GM23338 (cell line): ENCODE data around the gene ZNF853. TPM values are rescaled to one million over a fixed set of nuclear protein-coding genes. Genes with fewer than 3 reads are reported as not detected.

Experiments used
- ATAC-seq: fragments of 200-7000 bp; cut with Tn5 transposase; 3 replicates; pipeline ENCODE4 v1.9.1; 2020
- DNase-seq: peaks from one replicate; pipeline ENCODE4 v3.0.0-alpha.2; 2015; ENCODE audit warnings: low spot score
- H2AFZ ChIP-seq: fragments of 200-600 bp; sonication (generic); 2 replicates; pipeline ENCODE4 v1.8.0; 2016; ENCODE audit warnings: antibody characterized with exemption, mild to moderate bottlenecking, moderate library complexity
- H3F3A ChIP-seq: fragments of 200-600 bp; sonication (generic); replicated peaks from 2 replicates; pipeline ENCODE4 v1.8.0; 2017; ENCODE audit warnings: antibody characterized with exemption, mixed run types, low read depth
- H3K27ac ChIP-seq: fragments of 200-600 bp; sonication (generic); 2 replicates; pipeline ENCODE4 v1.6.1; 2016; ENCODE audit warnings: low read depth
- H3K27me3 ChIP-seq: fragments of 200-600 bp; sonication (generic); 2 replicates; pipeline ENCODE4 v1.8.0; 2016; ENCODE audit warnings: mild to moderate bottlenecking, mixed run types, moderate library complexity; ENCODE audit not compliant: insufficient read depth
- H3K36me3 ChIP-seq: fragments of 200-600 bp; sonication (generic); 2 replicates; pipeline ENCODE4 v1.8.0; 2016; ENCODE audit warnings: mild to moderate bottlenecking; ENCODE audit not compliant: insufficient read depth
- H3K4me1 ChIP-seq: fragments of 200-600 bp; sonication (generic); 2 replicates; pipeline ENCODE4 v1.8.0; 2016; ENCODE audit warnings: mild to moderate bottlenecking, moderate library complexity; ENCODE audit not compliant: insufficient read depth
- H3K4me2 ChIP-seq: fragments of 200-600 bp; sonication (generic); 2 replicates; pipeline ENCODE4 v1.7.1; 2017; ENCODE audit warnings: mixed run types
- H3K4me3 ChIP-seq: fragments of 200-600 bp; sonication (generic); 2 replicates; pipeline ENCODE4 v1.6.1; 2016; ENCODE audit warnings: mixed run types
- H3K79me2 ChIP-seq: fragments of 200-600 bp; sonication (generic); replicated peaks from 2 replicates; pipeline ENCODE4 v1.8.0; 2017; ENCODE audit warnings: mild to moderate bottlenecking; ENCODE audit not compliant: insufficient read depth
- H3K9me2 ChIP-seq: fragments of 200-600 bp; sonication (generic); 2 replicates; pipeline ENCODE4 v1.8.0; 2017; ENCODE audit not compliant: insufficient read depth
- H4K20me1 ChIP-seq: fragments of 200-600 bp; sonication (generic); replicated peaks from 2 replicates; pipeline ENCODE4 v1.8.0; 2017; ENCODE audit warnings: mild to moderate bottlenecking; ENCODE audit not compliant: insufficient read depth
- H3K27ac Mint-ChIP-seq: 2 replicates; pipeline ENCODE4 v1.8.0; 2020; ENCODE audit warnings: inconsistent platforms, mild to moderate bottlenecking, moderate library complexity, mixed read lengths
- H3K27me3 Mint-ChIP-seq: 3 replicates; pipeline ENCODE4 v1.8.0; 2022; ENCODE audit warnings: low read depth, mild to moderate bottlenecking, moderate library complexity, mixed read lengths, inconsistent platforms; ENCODE audit not compliant: insufficient read depth, poor library complexity
- H3K36me3 Mint-ChIP-seq: 3 replicates; pipeline ENCODE4 v1.8.0; 2021; ENCODE audit warnings: low read depth, mild to moderate bottlenecking, inconsistent platforms, moderate library complexity, mixed read lengths
- H3K4me1 Mint-ChIP-seq: 3 replicates; pipeline ENCODE4 v1.8.0; 2020; ENCODE audit warnings: mild to moderate bottlenecking, inconsistent platforms, mixed read lengths
- H3K4me3 Mint-ChIP-seq: 3 replicates; pipeline ENCODE4 v1.8.0; 2021; ENCODE audit warnings: moderate library complexity, mild to moderate bottlenecking, inconsistent platforms, mixed read lengths
- H3K9me3 Mint-ChIP-seq: 3 replicates; pipeline ENCODE4 v1.8.0; 2020; ENCODE audit warnings: moderate library complexity, mild to moderate bottlenecking, inconsistent platforms, mixed read lengths
- CREB1 ChIP-seq: fragments of 250-450 bp; sonication (Bioruptor Pico); IDR thresholded peaks from 2 replicates; pipeline ENCODE4 v1.5.0; 2020; ENCODE audit warnings: low read depth, mild to moderate bottlenecking, moderate library complexity
- EZH2 ChIP-seq: fragments of 200-600 bp; sonication (generic); IDR thresholded peaks from one replicate; pipeline ENCODE4 v1.8.0; 2017; ENCODE audit warnings: antibody characterized with exemption, mild to moderate bottlenecking, low read depth; ENCODE audit not compliant: unreplicated experiment
- EZH2phosphoT487 ChIP-seq: fragments of 200-600 bp; sonication (generic); IDR thresholded peaks from one replicate; pipeline ENCODE4 v1.8.1; 2018; ENCODE audit warnings: antibody characterized with exemption; ENCODE audit not compliant: unreplicated experiment
- JUNB ChIP-seq: IDR thresholded peaks from one replicate; pipeline ENCODE4 v1.6.1; 2016; ENCODE audit warnings: antibody characterized with exemption; ENCODE audit not compliant: unreplicated experiment
- NANOG ChIP-seq: IDR thresholded peaks from 2 replicates; pipeline ENCODE4 v1.6.1; 2016; ENCODE audit warnings: antibody characterized with exemption, borderline replicate concordance
- POLR2AphosphoS5 ChIP-seq: IDR thresholded peaks from 2 replicates; pipeline ENCODE4 v1.6.1; 2016; ENCODE audit warnings: antibody characterized with exemption, low read depth
- STAT1 ChIP-seq: IDR thresholded peaks from one replicate; pipeline ENCODE4 v1.6.1; 2016; ENCODE audit warnings: antibody characterized with exemption; ENCODE audit not compliant: unreplicated experiment
- ZNF114 ChIP-seq: fragments of 250-450 bp; sonication (Bioruptor Pico); IDR thresholded peaks from 2 replicates; pipeline ENCODE4 v1.5.0; 2020; ENCODE audit warnings: mild to moderate bottlenecking, moderate library complexity
- ZNF331 ChIP-seq: fragments of 250-450 bp; sonication (Bioruptor Pico); IDR thresholded peaks from 2 replicates; pipeline ENCODE4 v1.5.0; 2020; ENCODE audit warnings: low read depth, mild to moderate bottlenecking, moderate library complexity
- long read RNA-seq: library from polyadenylated mRNA; unstranded; transcript quantifications from one replicate; pipeline ENCODE4 v2.0.0, GENCODE V29; 2020; ENCODE audit not compliant: unreplicated experiment
- polyA plus RNA-seq: library from polyadenylated mRNA; unstranded; fragments of >200 nt; fragmentation: Nextera tagmentation; extraction: Ambion mirVana; gene quantifications from 2 replicates; pipeline ENCODE4 v1.2.1, GENCODE V29; 2016
- total RNA-seq: library from RNA; depleted of rRNA; stranded (reverse); fragments of >200 nt; shearing (Covaris generic); gene quantifications from 2 replicates; pipeline ENCODE4 v1.2.3, GENCODE V29; 2014; rRNA removed
- TF ChIP-seq, protein P1 (sequence below): IDR thresholded peaks from 2 replicates; pipeline ENCODE4 v1.6.1; 2016; ENCODE audit warnings: antibody characterized with exemption
- TF ChIP-seq, protein P2 (sequence below), 2 experiments: fragments of 200-600 bp in 1 of 2; sonication (generic) in 1 of 2; conservative IDR thresholded peaks; 2 replicates each; pipeline versions ENCODE4 v1.5.1 to v1.6.1; 2016 to 2017; ENCODE audit warnings: antibody characterized with exemption in 2 of 2, low read depth in 2 of 2, mild to moderate bottlenecking in 2 of 2, moderate library complexity in 1 of 2

ZNF853 gene
- total RNA-seq (8.9 and 9.8 TPM in 2 replicates), polyA plus RNA-seq (0.32 and 0.78 TPM in 2 replicates)
- long read RNA-seq, result 0 reads

DNA sequence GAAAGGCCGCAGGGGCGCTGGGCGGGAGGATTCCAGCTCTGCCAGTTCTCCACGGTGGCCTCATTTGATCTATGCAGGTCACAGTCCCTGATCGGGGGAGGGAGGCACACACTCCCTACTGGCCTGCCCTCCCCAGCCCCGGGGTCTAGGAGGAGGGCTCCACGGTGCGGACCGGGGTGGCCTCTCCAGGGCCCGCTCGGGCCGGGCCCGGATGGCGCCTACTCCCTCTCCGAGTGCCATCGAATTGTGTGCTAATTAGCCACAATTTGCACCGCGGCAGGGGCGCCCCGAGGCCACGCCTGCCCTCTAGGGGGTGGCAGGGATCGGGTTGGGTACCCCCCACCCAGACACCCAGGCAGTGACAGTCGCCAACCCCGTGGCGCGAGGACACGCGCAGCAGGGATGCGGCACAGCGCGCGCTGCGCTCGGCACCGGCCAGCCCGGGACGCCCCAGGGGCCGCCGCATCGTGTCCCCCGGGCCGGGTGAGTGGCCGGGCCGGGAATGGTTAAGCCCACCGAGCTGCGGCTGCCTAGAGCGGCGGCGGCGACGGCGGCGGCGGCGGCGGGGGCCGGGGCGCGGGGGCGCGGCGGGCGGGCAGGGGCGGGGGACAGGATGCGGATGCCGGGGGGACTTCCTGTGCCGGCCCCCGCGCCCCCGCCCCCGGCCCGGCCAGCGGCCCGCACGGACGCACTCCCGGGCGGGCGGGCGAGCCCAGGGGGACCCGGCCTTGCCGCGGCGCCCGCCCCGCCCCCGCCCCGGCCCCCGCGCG is at the start of gene ZNF853:
Gene ZNF853 (plus strand): TSS at position 658 of the 770 bp plus-strand sequence. CDS start 565 bp downstream, outside the sequence.
- H3F3A ChIP-seq, result no peaks in the 10 kb centered on the region
- H3K4me3 Mint-ChIP-seq, result peak within 1 kb of the TSS; percentile 79
- no peaks in the 10 kb centered on the region for H3K9me2 ChIP-seq
- peak within 1 kb of the TSS; percentile 83 for H3K4me3 ChIP-seq
- H2AFZ ChIP-seq, result peak within 1 kb of the TSS; percentile 94; the same call in 1 of the 2 replicates
- TF ChIP-seq, protein P1, sequence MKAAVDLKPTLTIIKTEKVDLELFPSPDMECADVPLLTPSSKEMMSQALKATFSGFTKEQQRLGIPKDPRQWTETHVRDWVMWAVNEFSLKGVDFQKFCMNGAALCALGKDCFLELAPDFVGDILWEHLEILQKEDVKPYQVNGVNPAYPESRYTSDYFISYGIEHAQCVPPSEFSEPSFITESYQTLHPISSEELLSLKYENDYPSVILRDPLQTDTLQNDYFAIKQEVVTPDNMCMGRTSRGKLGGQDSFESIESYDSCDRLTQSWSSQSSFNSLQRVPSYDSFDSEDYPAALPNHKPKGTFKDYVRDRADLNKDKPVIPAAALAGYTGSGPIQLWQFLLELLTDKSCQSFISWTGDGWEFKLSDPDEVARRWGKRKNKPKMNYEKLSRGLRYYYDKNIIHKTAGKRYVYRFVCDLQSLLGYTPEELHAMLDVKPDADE, result no peak; the same call in 1 of the 2 replicates
- TF ChIP-seq STAT1 (no peak), EZH2phosphoT487 (no peak), EZH2 (no peak), CREB1 (CRISPR knock-in tag) (no peak), ZNF114 (no peak), POLR2AphosphoS5 (no peak; the same call in 1 of the 2 replicates), JUNB (no peak)
- TF ChIP-seq, protein P2, sequence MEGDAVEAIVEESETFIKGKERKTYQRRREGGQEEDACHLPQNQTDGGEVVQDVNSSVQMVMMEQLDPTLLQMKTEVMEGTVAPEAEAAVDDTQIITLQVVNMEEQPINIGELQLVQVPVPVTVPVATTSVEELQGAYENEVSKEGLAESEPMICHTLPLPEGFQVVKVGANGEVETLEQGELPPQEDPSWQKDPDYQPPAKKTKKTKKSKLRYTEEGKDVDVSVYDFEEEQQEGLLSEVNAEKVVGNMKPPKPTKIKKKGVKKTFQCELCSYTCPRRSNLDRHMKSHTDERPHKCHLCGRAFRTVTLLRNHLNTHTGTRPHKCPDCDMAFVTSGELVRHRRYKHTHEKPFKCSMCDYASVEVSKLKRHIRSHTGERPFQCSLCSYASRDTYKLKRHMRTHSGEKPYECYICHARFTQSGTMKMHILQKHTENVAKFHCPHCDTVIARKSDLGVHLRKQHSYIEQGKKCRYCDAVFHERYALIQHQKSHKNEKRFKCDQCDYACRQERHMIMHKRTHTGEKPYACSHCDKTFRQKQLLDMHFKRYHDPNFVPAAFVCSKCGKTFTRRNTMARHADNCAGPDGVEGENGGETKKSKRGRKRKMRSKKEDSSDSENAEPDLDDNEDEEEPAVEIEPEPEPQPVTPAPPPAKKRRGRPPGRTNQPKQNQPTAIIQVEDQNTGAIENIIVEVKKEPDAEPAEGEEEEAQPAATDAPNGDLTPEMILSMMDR (conservative IDR thresholded peaks at IDR 0.05; ENCODE audit: low read depth in 2 of 2), result no peak
- H4K20me1 ChIP-seq, result no peaks in the 10 kb centered on the region
- no peaks in the 10 kb centered on the region; the same call in 2 of the 3 replicates for H3K9me3 Mint-ChIP-seq
- peaks cover 13% of the 10 kb centered on the region for H3K4me1 ChIP-seq
- H3K36me3 Mint-ChIP-seq, result peaks cover 9% of the 10 kb centered on the region
- no peak within 1 kb of the TSS for H3K27ac Mint-ChIP-seq
- peak; percentile 73 for ATAC-seq
- H3K27me3 Mint-ChIP-seq, result peaks cover 18% of the 10 kb centered on the region
- H3K27me3 ChIP-seq, result no peaks in the 10 kb centered on the region
- DNase-seq, result peak; percentile 64
- no peaks in the 10 kb centered on the region for H3K79me2 ChIP-seq
- peaks cover 14% of the 10 kb centered on the region for H3K4me1 Mint-ChIP-seq
- no peak within 1 kb of the TSS for H3K27ac ChIP-seq
- no peaks in the 10 kb centered on the region for H3K36me3 ChIP-seq
- peak within 1 kb of the TSS; percentile 87 for H3K4me2 ChIP-seq

DNA sequence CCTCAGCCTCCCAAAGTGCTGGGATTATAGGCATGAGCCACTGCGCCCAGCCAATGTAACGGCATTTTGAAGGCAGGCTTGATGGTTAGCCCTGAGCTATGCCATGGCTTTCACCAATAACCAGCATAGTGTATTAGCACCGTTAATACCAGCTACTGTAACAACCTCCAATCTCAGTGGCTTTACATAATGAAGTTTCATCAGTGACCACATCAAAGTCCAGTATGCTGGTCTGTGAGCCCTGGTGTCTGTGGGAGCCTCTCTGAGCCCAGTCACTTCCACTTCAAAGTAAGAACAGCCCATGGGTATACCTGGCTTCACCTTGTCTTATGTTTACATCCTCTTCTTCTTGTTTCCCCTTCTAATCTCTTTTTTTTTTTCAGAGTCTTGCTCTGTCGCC is 49.8 kb upstream of the ZNF853 start:
- Mint-ChIP-seq H3K9me3 (no peaks in the 10 kb centered on the region), H3K4me1 (no peaks in the 10 kb centered on the region; the same call in 2 of the 3 replicates), H3K36me3 (no peaks in the 10 kb centered on the region), H3K4me3 (no peak overlapping the region), H3K27me3 (peaks cover 9% of the 10 kb centered on the region), H3K27ac (no peak overlapping the region)
- no peak overlapping the region for H3K4me3 ChIP-seq
- H3F3A ChIP-seq, result no peaks in the 10 kb centered on the region
- H3K36me3 ChIP-seq, result no peaks in the 10 kb centered on the region
- no peak overlapping the region for H3K27ac ChIP-seq
- ATAC-seq, result no peak
- no peaks in the 10 kb centered on the region for H3K79me2 ChIP-seq
- H3K9me2 ChIP-seq, result no peaks in the 10 kb centered on the region
- H4K20me1 ChIP-seq, result no peaks in the 10 kb centered on the region
- H3K27me3 ChIP-seq, result no peaks in the 10 kb centered on the region
- no peaks in the 10 kb centered on the region for H3K4me1 ChIP-seq
- no peak overlapping the region for H3K4me2 ChIP-seq
- no peak for DNase-seq
- no peak overlapping the region for H2AFZ ChIP-seq
- TF ChIP-seq, protein P2 (conservative IDR thresholded peaks at IDR 0.05; ENCODE audit: low read depth in 2 of 2), result no peak
- TF ChIP-seq NANOG, result no peak
- no peak for TF ChIP-seq JUNB
- TF ChIP-seq STAT1, result no peak
- TF ChIP-seq, protein P1, result no peak
- TF ChIP-seq EZH2, result no peak
- TF ChIP-seq ZNF331 (CRISPR knock-in tag), result no peak
- no peak for TF ChIP-seq ZNF114
- TF ChIP-seq CREB1 (CRISPR knock-in tag), result no peak
- no peak for TF ChIP-seq POLR2AphosphoS5
- no peak for TF ChIP-seq EZH2phosphoT487
